ENCODE data around the gene ARPC4.
A peak's percentile ranks its signal among the peaks of the same experiment; 100 is the strongest.
"Not testable (repeated sequence)": the region's sequence is repeated elsewhere in the genome, so short reads cannot be mapped to it uniquely, and the experiment has no call there.

ARPC4 gene

GRCh38 chr3:9770276-9770812 lies 22.5 kb upstream of the ARPC4 start:
- DNase-seq (ENCODE audit: low read depth) = no peak
- H3K4me3 ChIP-seq (ENCODE audit: low read depth, low read length) = peak overlapping the region; percentile 21
- TF ChIP-seq, protein P1, sequence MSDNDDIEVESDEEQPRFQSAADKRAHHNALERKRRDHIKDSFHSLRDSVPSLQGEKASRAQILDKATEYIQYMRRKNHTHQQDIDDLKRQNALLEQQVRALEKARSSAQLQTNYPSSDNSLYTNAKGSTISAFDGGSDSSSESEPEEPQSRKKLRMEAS (IDR thresholded peaks at IDR 0.05; ENCODE audit: low read depth, low read length) = no peak
- no peak for TF ChIP-seq POLR2A (IDR thresholded peaks at IDR 0.05; ENCODE audit: extremely low read depth, insufficient read length)

DNA sequence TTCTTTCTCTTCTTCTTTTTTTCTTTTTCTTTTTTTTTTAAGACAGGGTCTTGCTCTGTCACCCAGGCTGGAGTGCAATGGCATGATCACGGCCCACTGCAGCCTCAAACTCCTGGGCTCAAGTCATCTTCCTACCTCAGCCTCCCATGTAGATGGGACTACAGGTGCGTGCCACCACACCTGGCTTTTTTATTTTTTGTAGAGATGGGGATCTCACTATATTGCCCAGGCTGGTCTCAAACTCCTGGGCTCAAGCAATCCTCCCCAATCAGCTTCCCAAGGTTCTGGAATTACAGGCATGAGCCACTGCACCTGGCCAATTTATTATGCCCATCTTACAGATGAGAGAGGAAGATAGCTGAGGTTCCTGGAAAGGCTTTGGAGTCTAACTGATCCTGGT lies 21.9 kb upstream of the ARPC4 start:
- not testable (repeated sequence) for H3K4me3 ChIP-seq (ENCODE audit: low read depth, low read length); DNase-seq (ENCODE audit: low read depth)

GRCh38 chr3:9776896-9777693 lies 15.8 kb upstream of the ARPC4 start:
- TF ChIP-seq POLR2A (IDR thresholded peaks at IDR 0.05; ENCODE audit: extremely low read depth, insufficient read length) (no peak), MYC (IDR thresholded peaks at IDR 0.05; ENCODE audit: low read depth, low read length) (no peak), CTCF (IDR thresholded peaks at IDR 0.05; ENCODE audit: low read depth, low read length) (no peak)
- TF ChIP-seq, protein P1 (IDR thresholded peaks at IDR 0.05; ENCODE audit: low read depth, low read length) = no peak
- no peak overlapping the region for H3K4me3 ChIP-seq (ENCODE audit: low read depth, low read length)
- no peak for DNase-seq (ENCODE audit: low read depth)

DNA sequence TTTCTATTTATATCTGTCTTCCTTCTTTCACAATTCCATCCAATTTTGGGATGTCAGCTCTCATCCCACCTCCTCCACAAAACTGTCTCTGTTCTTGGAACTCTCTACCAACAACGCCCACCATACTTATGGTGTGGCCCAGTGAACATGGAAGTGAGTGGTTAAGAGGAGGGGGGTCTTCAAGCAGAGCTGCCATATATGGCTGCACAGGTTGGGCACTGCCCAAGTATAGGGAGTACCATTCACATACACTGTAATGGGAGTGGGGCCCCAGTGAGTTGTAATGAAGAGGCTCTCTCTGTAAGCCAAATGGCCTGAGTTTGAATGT lies 15.2 kb upstream of the ARPC4 start:
- no peak for TF ChIP-seq CTCF (IDR thresholded peaks at IDR 0.05; ENCODE audit: low read depth, low read length)
- no peak for TF ChIP-seq POLR2A (IDR thresholded peaks at IDR 0.05; ENCODE audit: extremely low read depth, insufficient read length)
- TF ChIP-seq, protein P1 (IDR thresholded peaks at IDR 0.05; ENCODE audit: low read depth, low read length) = no peak
- TF ChIP-seq MYC (IDR thresholded peaks at IDR 0.05; ENCODE audit: low read depth, low read length) = no peak
- DNase-seq (ENCODE audit: low read depth) = no peak
- H3K4me3 ChIP-seq (ENCODE audit: low read depth, low read length) = no peak overlapping the region

DNA sequence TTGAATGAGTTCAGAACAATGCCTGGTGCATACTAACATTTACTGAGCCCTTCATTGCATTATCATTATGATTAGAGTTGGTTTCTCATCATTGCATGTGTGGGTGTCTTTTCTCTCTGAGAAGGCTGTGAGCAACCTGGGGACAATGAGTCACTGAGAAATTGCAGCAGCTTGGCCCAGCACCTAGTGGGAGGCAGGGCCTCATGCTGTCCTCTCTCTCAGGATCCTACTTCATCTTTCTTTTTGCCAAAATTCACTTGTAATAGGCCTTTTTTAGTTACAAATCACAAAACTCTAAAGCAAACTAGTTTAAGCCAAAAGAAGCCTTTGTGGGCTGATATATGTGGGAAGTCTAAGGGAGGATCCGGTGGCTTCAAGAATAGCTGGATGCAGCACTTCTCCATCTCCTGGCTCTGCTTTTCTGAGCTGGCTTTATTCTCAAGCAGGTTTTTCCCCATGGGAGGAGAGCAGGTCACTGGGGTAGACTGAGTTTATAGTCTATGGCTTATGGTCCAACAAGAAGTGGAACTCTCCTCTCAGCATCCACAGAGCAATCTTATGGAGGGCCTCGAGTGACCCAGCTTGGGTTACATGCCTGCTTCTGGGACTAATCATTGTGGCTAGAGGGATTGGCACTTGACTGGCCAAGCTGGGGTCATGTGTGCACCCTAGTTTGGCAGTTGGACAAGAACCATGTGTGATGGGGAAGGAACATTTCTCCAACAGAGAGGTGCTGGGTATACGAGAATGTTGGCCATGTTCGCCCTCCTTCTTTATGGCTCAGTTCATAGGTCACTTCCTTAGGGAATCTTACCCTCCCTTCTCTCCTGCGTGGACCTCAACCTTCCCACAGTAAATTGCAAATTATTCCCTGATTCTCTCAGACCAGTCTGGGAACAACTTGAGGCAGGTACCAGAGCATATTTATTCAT lies 14.5 kb upstream of the ARPC4 start:
- DNase-seq (ENCODE audit: low read depth) = peak; percentile 78

GRCh38 chr3:9779075-9779593 lies 13.7 kb upstream of the ARPC4 start:
- TF ChIP-seq MYC (IDR thresholded peaks at IDR 0.05; ENCODE audit: low read depth, low read length) (no peak), POLR2A (IDR thresholded peaks at IDR 0.05; ENCODE audit: extremely low read depth, insufficient read length) (no peak), CTCF (IDR thresholded peaks at IDR 0.05; ENCODE audit: low read depth, low read length) (no peak)
- TF ChIP-seq, protein P1 (IDR thresholded peaks at IDR 0.05; ENCODE audit: low read depth, low read length) = no peak
- no peak overlapping the region for H3K4me3 ChIP-seq (ENCODE audit: low read depth, low read length)
- DNase-seq (ENCODE audit: low read depth) = peak; percentile 65

More for the DNA sequence above, 14.5 kb upstream of the ARPC4 start:
- TF ChIP-seq POLR2A (IDR thresholded peaks at IDR 0.05; ENCODE audit: extremely low read depth, insufficient read length) (no peak), CTCF (IDR thresholded peaks at IDR 0.05; ENCODE audit: low read depth, low read length) (no peak), MYC (IDR thresholded peaks at IDR 0.05; ENCODE audit: low read depth, low read length) (no peak)
- TF ChIP-seq, protein P1 (IDR thresholded peaks at IDR 0.05; ENCODE audit: low read depth, low read length) = no peak
- H3K4me3 ChIP-seq (ENCODE audit: low read depth, low read length) = no peak overlapping the region
